ENCODE measurements around the gene FXR2.
"Not testable (repeated sequence)": the region's sequence is repeated elsewhere in the genome, so short reads cannot be mapped to it uniquely, and the experiment has no call there.

Gene FXR2

GRCh38 chr17:7651665-7652387 lies 37.1 kb upstream of the FXR2 start:
- POLR2A ChIA-PET (ENCODE audit: low non-redundant PET): interaction anchor here (0.6 to 0.8 kb wide), 2 partner anchors 34 to 293 kb away, joined by 3 to 4 read pairs; no protein-coding TSS in a partner anchor

DNA sequence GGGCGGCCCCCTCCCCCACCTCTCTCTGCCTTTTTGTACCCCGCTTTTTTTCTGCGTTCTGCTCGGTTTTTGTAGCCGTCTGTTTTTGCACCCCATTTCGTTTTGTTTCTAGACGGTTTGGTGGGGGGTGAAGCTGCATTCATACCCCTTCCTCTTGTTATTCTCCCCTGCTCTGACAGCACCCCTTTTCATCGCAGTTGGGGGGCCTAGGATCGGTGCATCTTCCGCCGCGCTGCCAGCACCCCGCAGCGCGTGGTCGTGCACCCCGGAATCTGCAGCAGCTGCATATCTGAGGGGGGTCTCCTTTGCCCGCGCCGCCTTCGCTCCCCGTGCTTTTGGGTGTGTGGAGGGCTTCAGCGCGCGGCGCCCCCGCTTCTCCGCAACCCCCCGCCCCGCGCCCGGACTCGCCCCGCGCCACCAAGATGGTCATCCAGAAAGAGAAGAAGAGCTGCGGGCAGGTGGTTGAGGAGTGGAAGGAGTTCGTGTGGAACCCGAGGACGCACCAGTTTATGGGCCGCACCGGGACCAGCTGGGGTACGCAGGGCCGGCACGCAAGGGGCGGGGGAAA lies 36.5 kb upstream of the FXR2 start:
- no peak overlapping the region for H3K27ac ChIP-seq
- no peak for DNase-seq (ENCODE audit: low spot score)
- POLR2A ChIA-PET (ENCODE audit: low non-redundant PET): interaction anchor here (0.6 to 0.8 kb wide), 2 partner anchors 35 to 293 kb away, joined by 3 to 4 read pairs; no protein-coding TSS in a partner anchor
- TF ChIP-seq CTCF (conservative IDR thresholded peaks at IDR 0.05; ENCODE audit: low read depth): no peak
- CTCF ChIA-PET: interaction anchor here (0.6 to 1.2 kb wide), 4 partner anchors 19 to 339 kb away, joined by 3 to 5 read pairs (median 4); partner anchors contain the start of gene TP53

More at GRCh38 chr17:7651665-7652387, 37.1 kb upstream of the FXR2 start:
- TF ChIP-seq CTCF (conservative IDR thresholded peaks at IDR 0.05; ENCODE audit: low read depth): no peak
- no peak for DNase-seq (ENCODE audit: low spot score)
- no peak overlapping the region for H3K27ac ChIP-seq
- CTCF ChIA-PET: interaction anchor here (0.5 to 1.1 kb wide), 3 partner anchors 36 to 176 kb away, joined by 3 to 5 read pairs (median 5); partner anchors contain the start of gene TP53

GRCh38 chr17:7650509-7651096 lies 35.9 kb upstream of the FXR2 start, which contains the start of gene ATP1B2:
ATP1B2 (plus strand) TSS chr17:7650926; CDS start chr17:7651519, 593 bp downstream.
- peak; percentile 43 for DNase-seq (ENCODE audit: low spot score)
- H3K27ac ChIP-seq: no peak within 1 kb of the TSS
- POLR2A ChIA-PET (ENCODE audit: low non-redundant PET): interaction anchor here (0.8 kb wide), 1 partner anchor 36 kb away, joined by 3 read pairs; no protein-coding TSS in a partner anchor
- CTCF ChIA-PET: interaction anchor here (0.6 to 1.2 kb wide), 3 partner anchors 18 to 340 kb away, joined by 3 to 5 read pairs (median 4); partner anchors contain the start of gene TP53
- no peak for TF ChIP-seq CTCF (conservative IDR thresholded peaks at IDR 0.05; ENCODE audit: low read depth)

DNA sequence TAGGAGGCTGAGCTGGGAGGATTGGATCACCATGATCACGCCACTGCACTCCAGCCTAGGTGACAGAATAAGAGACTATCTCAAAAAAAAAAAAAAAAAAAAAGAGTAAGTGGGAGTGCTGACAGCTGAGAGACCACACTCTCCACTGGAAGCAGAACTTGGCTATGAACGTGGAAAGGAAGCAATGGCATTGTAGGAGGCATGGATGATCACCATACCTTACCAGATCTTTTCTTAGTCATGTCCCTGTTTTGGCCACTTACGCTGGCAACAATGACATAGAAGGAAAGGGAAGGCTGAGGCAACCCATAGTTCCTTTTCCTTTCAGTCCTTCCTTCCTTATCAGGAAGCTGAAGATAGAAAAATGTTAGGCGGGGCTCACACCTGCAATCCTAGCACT lies 32.3 kb upstream of the FXR2 start:
- no peak for TF ChIP-seq CTCF (conservative IDR thresholded peaks at IDR 0.05; ENCODE audit: low read depth)
- ChIA-PET CTCF (no interaction called here), POLR2A (ENCODE audit: low non-redundant PET) (no interaction called here)
- no peak for DNase-seq (ENCODE audit: low spot score)
- H3K27ac ChIP-seq: no peak overlapping the region

- ChIA-PET CTCF (interaction anchor here (0.6 kb wide), 1 partner anchor 343 kb away, joined by 3 read pairs; no protein-coding TSS in a partner anchor), POLR2A (ENCODE audit: low non-redundant PET) (no interaction called here)
- H3K27ac ChIP-seq: no peak overlapping the region
- no peak for TF ChIP-seq CTCF (conservative IDR thresholded peaks at IDR 0.05; ENCODE audit: low read depth)
- DNase-seq (ENCODE audit: low spot score): no peak
Observed at GRCh38 chr17:7646457-7646856, 31.8 kb upstream of the FXR2 start.

DNA sequence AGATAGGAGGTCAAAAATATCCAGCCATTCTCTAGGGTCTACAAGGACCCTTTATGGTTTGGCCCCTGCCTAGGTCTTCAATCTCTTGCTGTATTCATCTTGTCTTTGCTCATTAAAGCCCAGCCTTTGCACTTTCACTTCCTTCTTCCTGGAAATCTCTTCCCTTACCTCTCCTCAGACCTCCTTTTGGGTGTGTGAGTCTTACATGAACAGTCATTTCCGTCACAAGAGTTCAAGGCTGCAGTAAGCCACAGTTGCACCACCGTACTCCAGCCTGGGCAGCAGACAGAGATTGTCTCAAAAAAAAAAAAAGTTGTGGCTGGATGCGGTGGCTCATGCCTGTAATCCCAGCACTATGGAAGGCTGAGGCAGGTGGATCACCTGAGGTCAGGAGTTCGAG lies 30.1 kb upstream of the FXR2 start:
- no peak overlapping the region for H3K27ac ChIP-seq
- ChIA-PET POLR2A (ENCODE audit: low non-redundant PET) (no interaction called here), CTCF (no interaction called here)
- TF ChIP-seq CTCF (conservative IDR thresholded peaks at IDR 0.05; ENCODE audit: low read depth): no peak
- DNase-seq (ENCODE audit: low spot score): no peak

DNA sequence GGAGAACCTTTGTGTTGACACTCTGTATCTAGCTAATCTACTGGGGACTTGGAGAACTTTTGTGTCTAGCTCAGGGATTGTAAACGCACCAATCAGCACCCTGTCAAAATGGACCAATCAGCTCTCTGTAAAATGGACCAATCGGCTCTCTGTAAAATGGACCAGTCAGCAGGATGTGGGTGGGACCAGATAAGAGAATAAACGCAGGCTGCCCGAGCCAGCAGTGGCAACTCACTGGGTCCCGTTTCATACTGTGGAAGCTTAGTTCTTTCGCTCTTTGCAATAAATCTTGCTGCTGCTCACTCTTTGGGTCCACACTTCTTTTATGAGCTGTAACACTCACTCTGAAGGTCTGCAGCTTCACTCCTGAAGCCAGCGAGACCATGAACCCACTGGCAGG lies 26.9 kb upstream of the FXR2 start:
- H3K27ac ChIP-seq; DNase-seq (ENCODE audit: low spot score); POLR2A ChIA-PET (ENCODE audit: low non-redundant PET): not testable (repeated sequence)
- CTCF ChIA-PET: interaction anchor here (1.7 kb wide), 1 partner anchor 9 kb away, joined by 6 read pairs; no protein-coding TSS in a partner anchor
